NCI-H345 (cell line): ENCODE results near the gene LAYN.
A peak's percentile ranks its signal among the peaks of the same experiment; 100 is the strongest.

Experiments
- DNase-seq: peaks from one replicate; lab custom pipeline; 2025; lab: John Stamatoyannopoulos, UW

Gene LAYN, protein sequence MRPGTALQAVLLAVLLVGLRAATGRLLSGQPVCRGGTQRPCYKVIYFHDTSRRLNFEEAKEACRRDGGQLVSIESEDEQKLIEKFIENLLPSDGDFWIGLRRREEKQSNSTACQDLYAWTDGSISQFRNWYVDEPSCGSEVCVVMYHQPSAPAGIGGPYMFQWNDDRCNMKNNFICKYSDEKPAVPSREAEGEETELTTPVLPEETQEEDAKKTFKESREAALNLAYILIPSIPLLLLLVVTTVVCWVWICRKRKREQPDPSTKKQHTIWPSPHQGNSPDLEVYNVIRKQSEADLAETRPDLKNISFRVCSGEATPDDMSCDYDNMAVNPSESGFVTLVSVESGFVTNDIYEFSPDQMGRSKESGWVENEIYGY

GRCh38 chr11:111540114-111540936, at the start of gene LAYN:
LAYN (plus strand) TSS chr11:111540720; CDS start chr11:111540844, 124 bp downstream.
- peak; percentile 56 for DNase-seq

DNA sequence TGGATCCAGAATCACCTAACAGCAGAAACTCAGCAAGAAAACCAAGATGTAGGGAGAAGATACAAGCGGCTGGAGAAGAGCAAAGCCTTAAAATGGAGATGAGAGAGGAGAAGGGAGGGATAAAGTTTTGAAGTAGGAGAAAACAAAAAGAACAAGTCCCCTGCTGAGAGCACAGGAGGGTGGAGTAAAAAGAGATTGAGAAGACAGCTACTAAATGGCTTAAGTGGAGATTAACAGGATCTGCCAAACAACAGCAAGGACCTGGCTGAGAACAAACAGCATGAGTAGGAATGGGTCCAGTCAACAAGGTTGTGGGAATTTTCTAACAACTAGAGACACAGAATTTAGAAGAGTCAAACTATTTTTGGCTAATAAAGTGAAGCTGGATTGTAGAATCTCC, 46.5 kb upstream of the LAYN start:
- no peak for DNase-seq

DNA sequence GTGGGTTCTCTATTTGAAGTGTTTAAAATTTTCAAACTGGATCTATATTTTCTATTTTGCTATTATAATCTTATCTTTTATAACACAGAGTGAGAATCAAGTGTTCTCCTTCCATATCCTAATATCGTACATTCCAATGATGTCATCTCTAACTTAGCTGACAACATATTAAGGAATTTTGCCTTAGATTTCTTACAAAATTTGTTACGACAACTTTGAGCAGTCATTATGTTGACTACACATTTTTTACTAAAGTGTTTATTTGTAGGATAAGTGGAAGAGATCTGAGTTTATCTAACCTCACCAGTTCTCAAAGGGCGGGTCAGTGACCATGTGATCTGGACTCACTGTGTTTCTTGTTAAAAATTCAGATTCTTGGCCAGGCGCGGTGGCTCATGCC, 41.0 kb upstream of the LAYN start:
- DNase-seq: no peak

DNA sequence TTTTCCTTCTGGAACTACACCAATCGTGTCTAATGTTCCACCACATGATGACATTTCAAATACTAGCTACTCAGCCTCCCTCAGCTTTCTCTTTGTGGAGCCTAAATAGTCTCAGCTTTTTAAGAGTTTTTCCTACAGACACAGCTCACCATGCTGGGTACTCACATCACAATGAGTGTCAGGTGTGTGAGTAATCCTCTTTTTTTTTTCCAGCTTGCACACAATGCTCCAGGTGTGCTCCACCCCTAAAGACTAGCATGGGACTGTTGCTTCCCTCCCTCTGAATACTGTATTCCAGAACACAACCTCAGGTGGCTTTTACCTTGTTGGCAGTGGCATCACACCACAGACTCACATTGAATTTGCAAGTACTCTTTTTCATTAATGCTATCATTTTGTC, 40.0 kb upstream of the LAYN start:
- DNase-seq: peak; percentile 44

- DNase-seq: no peak
Measured at GRCh38 chr11:111502611-111503010, 37.9 kb upstream of the LAYN start.

GRCh38 chr11:111510311-111510710, 30.2 kb upstream of the LAYN start:
- DNase-seq: no peak

GRCh38 chr11:111512296-111513239, 28.0 kb upstream of the LAYN start, which contains the start of gene BTG4:
BTG4 (minus strand) TSS chr11:111512386; CDS start chr11:111498776, 13,610 bp downstream.
- DNase-seq: peak; percentile 27

DNA sequence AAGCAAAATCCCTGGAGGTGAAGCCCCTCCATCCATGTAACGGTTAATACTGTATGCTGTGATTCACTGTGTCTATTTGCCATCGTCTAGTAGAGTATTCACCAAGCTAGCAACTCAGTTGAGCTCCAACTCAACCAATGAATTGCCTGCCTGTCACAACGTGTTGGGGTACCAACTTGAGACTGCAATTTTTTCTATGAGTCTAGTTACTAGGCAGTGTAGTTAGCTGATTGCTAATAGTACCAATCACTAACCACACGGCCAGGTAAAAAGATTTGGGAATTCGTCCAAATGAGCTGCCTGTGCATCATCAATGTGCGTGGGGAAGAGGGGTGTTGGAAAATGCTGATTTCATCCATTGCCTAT, 27.3 kb upstream of the LAYN start:
- DNase-seq: no peak

- peak; percentile 81 for DNase-seq
Measured at GRCh38 chr11:111514216-111515031, 26.1 kb upstream of the LAYN start, which contains the start of gene HOATZ. HOATZ (plus strand) TSS chr11:111514778; CDS start chr11:111514785, 7 bp downstream.

- no peak for DNase-seq
Measured at GRCh38 chr11:111515591-111515990, 24.9 kb upstream of the LAYN start.

DNA sequence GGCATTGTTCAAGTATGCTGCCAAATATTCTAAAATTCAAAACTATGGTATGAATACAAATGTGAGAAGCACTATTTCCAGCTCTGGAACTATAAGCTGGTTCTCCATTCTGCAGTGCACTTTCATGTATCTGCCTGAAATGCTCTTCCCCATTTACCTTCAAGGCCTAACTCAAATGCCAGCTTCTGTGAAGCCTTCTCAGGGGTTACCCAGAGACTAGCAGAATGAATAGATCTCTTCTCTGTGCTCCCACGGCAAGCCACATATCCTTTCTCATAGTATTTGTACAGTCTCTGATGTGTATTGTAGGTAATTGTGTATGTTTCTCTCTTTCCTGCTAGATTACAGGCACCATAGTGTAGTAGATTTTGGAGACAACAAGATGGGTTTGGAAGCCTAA, 21.9 kb upstream of the LAYN start:
- DNase-seq: no peak

DNA sequence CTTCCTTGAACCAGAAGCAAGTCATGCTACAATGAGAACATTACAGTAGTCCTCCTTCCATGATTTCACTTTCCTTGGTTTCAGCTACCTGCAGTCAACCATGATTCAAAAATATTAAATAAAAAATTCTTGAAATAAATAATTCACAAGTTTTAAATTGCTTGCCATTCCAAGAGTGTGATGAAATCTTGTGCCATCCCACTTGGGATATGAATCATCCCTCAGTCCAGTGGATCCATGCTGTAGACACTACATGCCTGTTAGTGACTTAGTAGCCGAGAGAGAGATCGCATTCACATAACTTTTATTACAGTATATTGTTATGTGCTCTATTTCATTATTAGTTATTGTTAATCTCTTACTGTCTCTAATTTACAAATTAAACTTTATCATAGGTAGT, 20.0 kb upstream of the LAYN start:
- no peak for DNase-seq

DNA sequence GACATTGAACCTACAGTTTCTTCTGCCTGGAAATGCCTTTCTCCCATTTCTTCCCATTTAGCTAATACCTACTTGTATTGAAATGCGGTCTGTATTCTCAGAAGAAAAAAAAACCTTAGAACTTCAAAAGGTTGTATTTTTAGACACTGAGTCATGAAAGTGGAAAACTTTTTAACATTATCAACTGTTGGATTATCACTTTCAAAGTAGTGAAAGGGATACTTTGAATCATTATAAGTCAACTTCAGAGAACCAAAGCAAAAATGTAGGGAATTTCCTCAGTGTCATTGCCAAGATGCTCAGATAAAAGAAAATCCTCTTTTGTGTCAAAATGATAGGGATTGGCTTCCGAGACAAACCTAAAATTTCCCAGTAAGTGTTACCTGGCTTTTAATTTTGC, 19.4 kb upstream of the LAYN start:
- DNase-seq: no peak

- DNase-seq: no peak
Measured at GRCh38 chr11:111522426-111522825, 18.1 kb upstream of the LAYN start.

DNA sequence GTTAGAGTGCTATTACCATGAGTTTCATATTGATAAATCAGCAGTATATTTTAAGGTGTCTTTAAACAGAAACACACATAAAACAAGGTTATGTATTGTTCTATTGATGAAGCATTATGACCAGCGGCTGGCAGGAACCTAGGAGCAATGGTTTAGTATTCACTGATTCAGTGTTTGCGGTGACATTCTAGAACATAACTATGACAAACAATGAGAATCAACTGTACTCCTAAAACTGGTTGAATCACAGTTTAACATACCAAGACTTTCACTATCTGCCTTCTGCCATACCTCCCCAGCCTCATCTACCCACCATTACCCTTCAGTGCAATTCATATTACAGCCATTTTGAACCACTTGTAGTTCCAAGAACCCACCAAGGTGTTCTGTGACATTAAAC, 17.2 kb upstream of the LAYN start:
- no peak for DNase-seq

- DNase-seq: no peak
Measured at GRCh38 chr11:111524056-111524455, 16.5 kb upstream of the LAYN start.

DNA sequence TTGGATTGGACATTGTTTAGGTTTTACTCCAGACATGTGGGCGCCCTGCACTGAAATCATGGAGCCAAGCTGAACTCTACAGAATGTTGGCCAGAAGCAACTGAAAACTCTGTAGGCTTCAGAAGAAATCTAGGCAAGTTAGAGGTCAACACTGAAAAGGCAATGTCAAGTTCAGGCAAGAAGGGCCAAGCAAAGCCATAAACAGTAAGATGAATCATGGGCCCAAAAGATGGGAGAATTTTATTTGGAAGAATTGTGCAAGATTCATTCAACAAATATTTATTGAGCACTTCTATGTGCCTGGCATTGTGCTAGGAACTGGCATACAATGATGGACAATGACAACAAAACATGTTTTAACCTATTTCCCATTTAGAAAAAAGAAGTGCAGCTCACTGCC, 15.1 kb upstream of the LAYN start:
- no peak for DNase-seq

- DNase-seq: no peak
Measured at GRCh38 chr11:111526501-111526900, 14.0 kb upstream of the LAYN start.

GRCh38 chr11:111527279-111527678, 13.2 kb upstream of the LAYN start:
- no peak for DNase-seq

DNA sequence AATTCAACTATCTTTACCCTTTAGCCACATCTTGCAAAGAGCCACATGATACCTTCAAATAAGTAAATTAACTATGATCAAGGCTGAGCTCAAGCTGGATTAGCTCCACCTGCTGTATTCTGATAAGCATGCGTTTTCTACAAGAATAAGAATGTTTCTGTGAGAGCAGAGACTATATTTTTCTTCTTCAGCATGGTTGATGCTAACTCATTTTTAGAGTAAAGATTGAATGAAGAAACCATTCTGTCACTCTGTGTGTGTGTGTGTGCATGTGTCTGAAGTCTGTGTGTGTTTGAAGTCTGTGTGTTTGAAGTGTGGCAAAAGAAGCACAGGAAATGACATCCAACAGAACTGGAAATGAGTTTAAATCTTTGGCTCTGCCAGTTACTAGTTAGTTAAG, 12.0 kb upstream of the LAYN start:
- DNase-seq: no peak

DNA sequence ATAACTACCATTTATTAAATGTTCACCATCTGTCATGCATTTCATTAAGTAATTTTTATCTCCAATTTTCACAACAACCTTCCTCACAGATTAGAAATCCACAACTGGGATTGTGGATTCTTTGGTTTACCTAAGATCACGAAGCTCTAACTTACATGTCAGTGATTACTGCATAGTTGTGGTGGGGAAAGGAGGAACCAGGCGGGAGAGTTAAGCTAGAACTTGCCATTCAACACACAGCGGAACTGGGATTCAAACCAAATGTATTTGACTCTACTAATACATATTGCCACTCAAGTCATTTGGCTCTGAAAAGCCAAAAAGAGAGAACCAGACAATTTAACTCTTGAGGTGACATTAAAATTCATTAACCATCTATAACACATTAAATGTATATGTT, 10.4 kb upstream of the LAYN start:
- no peak for DNase-seq
